DND-41 (cell line): ENCODE measurements around the gene ACOXL.
A peak's percentile ranks its signal among the peaks of the same experiment; 100 is the strongest.

ENCODE experiments used
- ATAC-seq: fragments of 200-7000 bp; cut with Tn5 transposase; 3 replicates; pipeline ENCODE4 v1.9.1; 2021; ENCODE audit warnings: low read depth; ENCODE audit not compliant: insufficient read depth
- DNase-seq: peaks from one replicate; pipeline ENCODE4 v3.0.0-alpha.2; 2020
- H2AFZ ChIP-seq: 2 replicates; pipeline ENCODE4 v1.6.0; 2012; ENCODE audit warnings: low read depth, low read length
- H3K27ac ChIP-seq: 2 replicates; pipeline ENCODE4 v1.5.1; 2012; ENCODE audit warnings: low read length, inconsistent platforms
- H3K27me3 ChIP-seq: fragments of 200-600 bp; sonication (generic); 2 replicates; pipeline ENCODE4 v1.6.0; 2012; ENCODE audit warnings: low read length, mild to moderate bottlenecking, inconsistent platforms; ENCODE audit not compliant: insufficient read depth, poor library complexity
- H3K36me3 ChIP-seq: 2 replicates; pipeline ENCODE4 v1.5.1; 2012; ENCODE audit warnings: low read length, inconsistent platforms; ENCODE audit not compliant: insufficient read depth
- H3K4me1 ChIP-seq: 2 replicates; pipeline ENCODE4 v1.5.1; 2012; ENCODE audit warnings: mild to moderate bottlenecking, low read length; ENCODE audit not compliant: insufficient read depth
- H3K4me2 ChIP-seq: 2 replicates; pipeline ENCODE4 v1.6.0; 2012; ENCODE audit warnings: mild to moderate bottlenecking, moderate library complexity, low read length, inconsistent platforms; ENCODE audit not compliant: insufficient read depth
- H3K4me3 ChIP-seq, 2 experiments: fragments of 200-600 bp in 1 of 2; shearing (Covaris generic) in 1 of 2; 2 replicates each; pipeline ENCODE4 v1.5.1; 2012 to 2016; ENCODE audit warnings: inconsistent platforms in 2 of 2, low read length in 2 of 2, mild to moderate bottlenecking in 2 of 2, low read depth in 1 of 2, moderate library complexity in 1 of 2
- H3K79me2 ChIP-seq: 2 replicates; pipeline ENCODE4 v1.6.0; 2012; ENCODE audit warnings: low read length, inconsistent platforms; ENCODE audit not compliant: insufficient read depth
- H3K9ac ChIP-seq: 2 replicates; pipeline ENCODE4 v1.6.0; 2012; ENCODE audit warnings: low read depth, mild to moderate bottlenecking, inconsistent platforms, low read length, moderate library complexity
- H3K9me3 ChIP-seq: 2 replicates; pipeline ENCODE4 v1.5.1; 2012; ENCODE audit warnings: low read length, moderate library complexity, mild to moderate bottlenecking, inconsistent platforms; ENCODE audit not compliant: insufficient read depth, severe bottlenecking
- H4K20me1 ChIP-seq: 2 replicates; pipeline ENCODE4 v1.6.0; 2012; ENCODE audit warnings: low read length; ENCODE audit not compliant: insufficient read depth
- CTCF ChIP-seq: IDR thresholded peaks from 2 replicates; pipeline ENCODE4 v1.5.1; 2012; ENCODE audit warnings: borderline replicate concordance, low read length, moderate library complexity, mild to moderate bottlenecking; ENCODE audit not compliant: poor library complexity, severe bottlenecking; ENCODE audit errors: extremely low read depth
- EZH2 ChIP-seq: IDR thresholded peaks from 3 replicates; pipeline ENCODE4 v1.6.1; 2012; ENCODE audit warnings: borderline replicate concordance, low read depth, mild to moderate bottlenecking, moderate library complexity, low read length, inconsistent platforms; ENCODE audit not compliant: severe bottlenecking

The ACOXL gene

GRCh38 chr2:110852541-110853263 is 120.3 kb downstream of the ACOXL start:
- DNase-seq (peak; percentile 74), ATAC-seq (peak; percentile 88)
- Histone ChIP-seq H3K4me2 (peak overlapping the region; percentile 31), H3K36me3 (no peaks in the 10 kb centered on the region), H3K27me3 (no peaks in the 10 kb centered on the region), H3K4me1 (peaks cover 80% of the 10 kb centered on the region), H3K9me3 (no peaks in the 10 kb centered on the region), H2AFZ (peak overlapping the region; percentile 51), H3K4me3 (peak overlapping the region in 1 of 2 experiments; percentile 1; a peak in 1 of 4 replicates), H3K27ac (peak overlapping the region; percentile 86), H3K79me2 (no peaks in the 10 kb centered on the region), H4K20me1 (no peaks in the 10 kb centered on the region), H3K9ac (peak overlapping the region; percentile 40)
- TF ChIP-seq EZH2, result no peak
- peak; percentile 7 for TF ChIP-seq CTCF

GRCh38 chr2:110853516-110853915 is 121.1 kb downstream of the ACOXL start:
- peak; percentile 82 for DNase-seq
- no peaks in the 10 kb centered on the region for H3K27me3 ChIP-seq
- peak overlapping the region; percentile 86 for H3K27ac ChIP-seq

GRCh38 chr2:110853948-110854347 is 121.6 kb downstream of the ACOXL start:
- Histone ChIP-seq H3K9me3 (no peaks in the 10 kb centered on the region), H4K20me1 (no peaks in the 10 kb centered on the region), H3K79me2 (no peaks in the 10 kb centered on the region), H3K9ac (no peak overlapping the region), H3K4me2 (no peak overlapping the region), H3K27me3 (no peaks in the 10 kb centered on the region), H3K36me3 (no peaks in the 10 kb centered on the region), H3K4me3 (no peak overlapping the region), H2AFZ (no peak overlapping the region), H3K4me1 (peaks cover 78% of the 10 kb centered on the region), H3K27ac (peak overlapping the region; percentile 86)
- TF ChIP-seq EZH2 (no peak), CTCF (no peak)
- DNase-seq (no peak), ATAC-seq (no peak)

More at GRCh38 chr2:110853516-110853915, 121.1 kb downstream of the ACOXL start:
- Histone ChIP-seq H3K79me2 (no peaks in the 10 kb centered on the region), H3K4me1 (peaks cover 78% of the 10 kb centered on the region), H3K4me3 (no peak overlapping the region), H4K20me1 (no peaks in the 10 kb centered on the region), H3K9me3 (no peaks in the 10 kb centered on the region), H3K4me2 (no peak overlapping the region), H3K36me3 (no peaks in the 10 kb centered on the region), H3K9ac (peak overlapping the region; percentile 40; the same call in 1 of the 2 replicates), H2AFZ (no peak overlapping the region)
- peak; percentile 13; the same call in 1 of the 3 replicates for ATAC-seq
- no peak for TF ChIP-seq EZH2
- TF ChIP-seq CTCF, result peak; percentile 79
